Endothelial cell of umbilical vein (primary cell): Measurements from ENCODE around the gene RAD52.

Source experiments
- CTCF ChIP-seq, 2 donors: IDR thresholded peaks; 1 replicate in 1 of 2; 2 replicates in 1 of 2; pipeline ENCODE4 v1.5.1; 2011; ENCODE audit warnings: low read length in 2 of 2, mild to moderate bottlenecking in 2 of 2, moderate library complexity in 2 of 2, control low read depth in 1 of 2, inconsistent platforms in 1 of 2, low read depth in 1 of 2; ENCODE audit not compliant: insufficient read depth in 1 of 2; ENCODE audit errors: extremely low read depth in 1 of 2
- EZH2 ChIP-seq: IDR thresholded peaks from 2 replicates; pipeline ENCODE4 v1.6.1; 2012; ENCODE audit warnings: borderline replicate concordance, low read depth, mild to moderate bottlenecking, moderate library complexity, low read length, inconsistent platforms; ENCODE audit not compliant: severe bottlenecking
- FOS ChIP-seq: IDR thresholded peaks from 2 replicates; pipeline ENCODE4 v1.6.1; 2011; ENCODE audit warnings: mild to moderate bottlenecking, low read length, moderate library complexity, borderline replicate concordance; ENCODE audit not compliant: insufficient read depth
- GATA2 ChIP-seq: IDR thresholded peaks from 2 replicates; pipeline ENCODE4 v1.7.0; 2011; ENCODE audit warnings: low read depth, mild to moderate bottlenecking, moderate library complexity, mixed read lengths, low read length; ENCODE audit not compliant: insufficient read length, insufficient read depth
- JUN ChIP-seq: IDR thresholded peaks from 2 replicates; pipeline ENCODE4 v1.6.1; 2011; ENCODE audit warnings: borderline replicate concordance, low read depth; ENCODE audit not compliant: insufficient read length, insufficient read depth
- MAX ChIP-seq: IDR thresholded peaks from 2 replicates; pipeline ENCODE4 v1.6.1; 2011; ENCODE audit not compliant: insufficient read depth, insufficient read length
- MYC ChIP-seq: IDR thresholded peaks from one replicate; pipeline ENCODE4 v1.6.1; 2011; ENCODE audit warnings: mild to moderate bottlenecking, low read depth, low read length
- POLR2A ChIP-seq: IDR thresholded peaks from 2 replicates; pipeline ENCODE4 v1.6.1; 2012; ENCODE audit warnings: low read depth, mild to moderate bottlenecking, control low read depth, low read length
- POLR2AphosphoS5 ChIP-seq: IDR thresholded peaks from 2 replicates; pipeline ENCODE4 v1.6.1; 2012; ENCODE audit warnings: low read depth, mild to moderate bottlenecking, control low read depth, low read length, moderate library complexity; ENCODE audit not compliant: insufficient read depth

GRCh38 chr12:969821-970220 is 20.3 kb upstream of the RAD52 start:
- TF ChIP-seq CTCF (IDR thresholded peaks at IDR 0.05; ENCODE audit: extremely low read depth in 1 of 2, insufficient read depth in 1 of 2, low read depth in 1 of 2, low read length in 2 of 2) (no peak), POLR2A (no peak), GATA2 (no peak), POLR2AphosphoS5 (no peak), FOS (no peak), MAX (no peak), EZH2 (no peak), MYC (no peak), JUN (no peak)
